Panc1 (cell line): ENCODE results near the gene RHOG. TPM values are rescaled to one million over a fixed set of nuclear protein-coding genes. Genes with fewer than 3 reads are reported as not detected.

Experiments
- ATAC-seq: fragments of 200-7000 bp; cut with Tn5 transposase; 2 replicates; pipeline ENCODE4 v1.9.1; 2020; ENCODE audit warnings: mild to moderate bottlenecking, moderate library complexity
- BruUV-seq: library from RNA; stranded (reverse); fragments of 400-500 nt; replicated peaks from 2 replicates; lab custom pipeline; 2021; lab: Mats Ljungman, UMichigan
- CTCF ChIA-PET: fragments of 300-600 bp; sonication (Branson Sonifier 250); formaldehyde crosslinking; loops from one replicate; lab custom pipeline; 2022; ENCODE audit warnings: antibody characterized with exemption; lab: Charles Lee
- POLR2A ChIA-PET: fragments of 300-600 bp; sonication (Branson Sonifier 250); formaldehyde crosslinking; loops from one replicate; lab custom pipeline; 2022; ENCODE audit warnings: antibody characterized with exemption; lab: Charles Lee
- DNase-seq: peaks from one replicate; pipeline ENCODE4 v3.0.0-alpha.2; 2010; ENCODE audit warnings: low read depth, low spot score
- H3K27ac ChIP-seq: 2 replicates; pipeline ENCODE4 v1.5.1; 2011; ENCODE audit warnings: mild to moderate bottlenecking, low read length, inconsistent platforms
- H3K27me3 ChIP-seq: fragments of 200-500 bp; sonication (Bioruptor generic); 2 replicates; pipeline ENCODE4 v1.6.0; 2014; ENCODE audit warnings: low read length, inconsistent platforms; ENCODE audit not compliant: control insufficient read depth, insufficient read depth
- H3K36me3 ChIP-seq: fragments of 200-500 bp; sonication (Bioruptor generic); 2 replicates; pipeline ENCODE4 v1.5.1; 2014; ENCODE audit warnings: inconsistent platforms, mild to moderate bottlenecking, low read length, moderate library complexity; ENCODE audit not compliant: control insufficient read depth, insufficient read depth
- H3K4me1 ChIP-seq: 2 replicates; pipeline ENCODE4 v1.5.1; 2011; ENCODE audit warnings: inconsistent platforms, mild to moderate bottlenecking, low read length, moderate library complexity; ENCODE audit not compliant: control insufficient read depth, insufficient read depth
- H3K4me3 ChIP-seq, 2 experiments: 2 replicates each; pipeline ENCODE4 v1.5.1; 2011 to 2012; ENCODE audit warnings: low read depth in 2 of 2, low read length in 2 of 2, mild to moderate bottlenecking in 2 of 2, inconsistent platforms in 1 of 2, moderate library complexity in 1 of 2
- H3K9me3 ChIP-seq: fragments of 200-500 bp; sonication (Bioruptor generic); 2 replicates; pipeline ENCODE4 v1.5.1; 2014; ENCODE audit warnings: low read depth, mild to moderate bottlenecking, inconsistent platforms, low read length, moderate library complexity; ENCODE audit not compliant: control insufficient read depth, insufficient read depth
- POLR2AphosphoS5 ChIP-seq: IDR thresholded peaks from 2 replicates; pipeline ENCODE4 v1.6.1; 2012; ENCODE audit warnings: mild to moderate bottlenecking, low read depth, low read length, moderate library complexity
- REST ChIP-seq, 2 experiments: IDR thresholded peaks; 2 replicates each; pipeline ENCODE4 v1.6.1; 2011 to 2012; ENCODE audit warnings: low read depth in 2 of 2, control low read depth in 1 of 2, low read length in 1 of 2, mild to moderate bottlenecking in 1 of 2, moderate library complexity in 1 of 2; ENCODE audit not compliant: insufficient read depth in 1 of 2
- SIN3A ChIP-seq: IDR thresholded peaks from 2 replicates; pipeline ENCODE4 v1.6.1; 2012; ENCODE audit warnings: low read depth, mild to moderate bottlenecking, low read length, moderate library complexity, borderline replicate concordance; ENCODE audit not compliant: insufficient read depth
- TCF7L2 ChIP-seq: IDR thresholded peaks from 2 replicates; pipeline ENCODE4 v1.6.1; 2011; ENCODE audit warnings: mild to moderate bottlenecking, low read depth, low read length, inconsistent platforms
- in situ Hi-C: cut with HindIII; loops from 2 replicates; pipeline ENCODE4 v1.10.0; 2016; ENCODE audit warnings: low sequenced_read_pairs, low pct_unique_long_range_greater_than_20kb
- intact Hi-C: fragments of 100-400 bp; cut with micrococcal nuclease; formaldehyde crosslinking; loops from one replicate; pipeline ENCODE4 v1.10.0; 2022; ENCODE audit not compliant: unreplicated experiment
- total RNA-seq: library from RNA; stranded (reverse); gene quantifications from one replicate; pipeline ENCODE4 v1.2.1, GENCODE V29; 2021; ENCODE audit not compliant: unreplicated experiment
- TF ChIP-seq, protein P1 (sequence below): fragments of 450-650 bp; IDR thresholded peaks from 2 replicates; pipeline ENCODE4 v1.5.1; 2017; ENCODE audit warnings: mild to moderate bottlenecking

Gene RHOG
- total RNA-seq, 1 experiment from 2014 or later, result 156 TPM

DNA sequence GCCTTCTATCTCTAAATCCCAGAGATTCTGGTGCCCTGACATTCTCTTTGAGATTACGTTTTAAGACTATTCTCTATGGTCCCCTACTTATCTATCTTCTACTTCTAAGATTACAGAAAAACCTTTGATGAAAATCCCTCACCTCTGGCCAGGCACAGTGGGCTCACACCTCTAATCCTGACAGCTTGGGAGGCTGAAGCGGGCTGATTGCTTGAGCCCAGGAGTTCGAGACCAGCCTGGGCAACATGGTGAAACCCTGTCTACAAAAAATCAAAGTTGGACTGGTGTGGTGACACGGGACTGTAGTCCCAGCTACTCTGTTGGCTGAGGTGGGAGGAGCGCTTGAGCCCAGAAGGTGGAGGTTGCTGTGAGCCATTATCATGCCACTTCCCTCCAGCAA, 57.8 kb downstream of the RHOG start:
- Histone ChIP-seq H3K27me3 (no peaks in the 10 kb centered on the region), H3K4me1 (peaks cover 14% of the 10 kb centered on the region), H3K27ac (no peak overlapping the region), H3K4me3 (no peak overlapping the region), H3K36me3 (peaks cover 49% of the 10 kb centered on the region), H3K9me3 (no peaks in the 10 kb centered on the region)
- no peak for TF ChIP-seq REST (IDR thresholded peaks at IDR 0.05; ENCODE audit: insufficient read depth in 1 of 2, low read depth in 2 of 2, low read length in 1 of 2)
- no peak for TF ChIP-seq POLR2AphosphoS5
- no peak for TF ChIP-seq SIN3A
- no peak for TF ChIP-seq TCF7L2
- TF ChIP-seq, protein P1, sequence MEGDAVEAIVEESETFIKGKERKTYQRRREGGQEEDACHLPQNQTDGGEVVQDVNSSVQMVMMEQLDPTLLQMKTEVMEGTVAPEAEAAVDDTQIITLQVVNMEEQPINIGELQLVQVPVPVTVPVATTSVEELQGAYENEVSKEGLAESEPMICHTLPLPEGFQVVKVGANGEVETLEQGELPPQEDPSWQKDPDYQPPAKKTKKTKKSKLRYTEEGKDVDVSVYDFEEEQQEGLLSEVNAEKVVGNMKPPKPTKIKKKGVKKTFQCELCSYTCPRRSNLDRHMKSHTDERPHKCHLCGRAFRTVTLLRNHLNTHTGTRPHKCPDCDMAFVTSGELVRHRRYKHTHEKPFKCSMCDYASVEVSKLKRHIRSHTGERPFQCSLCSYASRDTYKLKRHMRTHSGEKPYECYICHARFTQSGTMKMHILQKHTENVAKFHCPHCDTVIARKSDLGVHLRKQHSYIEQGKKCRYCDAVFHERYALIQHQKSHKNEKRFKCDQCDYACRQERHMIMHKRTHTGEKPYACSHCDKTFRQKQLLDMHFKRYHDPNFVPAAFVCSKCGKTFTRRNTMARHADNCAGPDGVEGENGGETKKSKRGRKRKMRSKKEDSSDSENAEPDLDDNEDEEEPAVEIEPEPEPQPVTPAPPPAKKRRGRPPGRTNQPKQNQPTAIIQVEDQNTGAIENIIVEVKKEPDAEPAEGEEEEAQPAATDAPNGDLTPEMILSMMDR, result no peak
- ChIA-PET CTCF (interaction anchor here (0.6 to 0.7 kb wide), 2 partner anchors 37 to 40 kb away, joined by 3 to 4 read pairs; no protein-coding TSS in a partner anchor), POLR2A (no interaction called here)
- DNase-seq (no peak), ATAC-seq (no peak)
- BruUV-seq, result no TSS peak
- intact Hi-C loops (no loop called here), in situ Hi-C loops (no loop called here)

GRCh38 chr11:3781423-3781822, 59.3 kb downstream of the RHOG start:
- POLR2A ChIA-PET, result interaction anchor here (0.7 kb wide), 1 partner anchor 15 kb away, joined by 27 read pairs; no protein-coding TSS in a partner anchor
- intact Hi-C loops, result no loop called here
- H3K36me3 ChIP-seq, result peaks cover 58% of the 10 kb centered on the region

More at GRCh38 chr11:3781423-3781822, 59.3 kb downstream of the RHOG start:
- TSS peak; percentile 0 for BruUV-seq
- in situ Hi-C loops, result no loop called here
- no peaks in the 10 kb centered on the region for H3K27me3 ChIP-seq
- no peak for ATAC-seq
- TF ChIP-seq TCF7L2 (no peak), REST (IDR thresholded peaks at IDR 0.05; ENCODE audit: insufficient read depth in 1 of 2, low read depth in 2 of 2, low read length in 1 of 2) (no peak), SIN3A (no peak), POLR2AphosphoS5 (no peak)
- TF ChIP-seq, protein P1, result no peak
- H3K9me3 ChIP-seq, result no peaks in the 10 kb centered on the region
- no peak overlapping the region for H3K27ac ChIP-seq
- CTCF ChIA-PET, result interaction anchor here (0.6 to 0.7 kb wide), 2 partner anchors 25 to 28 kb away, joined by 3 read pairs; no protein-coding TSS in a partner anchor
- no peak for DNase-seq
- peaks cover 4% of the 10 kb centered on the region; the same call in 1 of the 2 replicates for H3K4me1 ChIP-seq
- no peak overlapping the region for H3K4me3 ChIP-seq
